Subcutaneous abdominal adipose tissue (tissue), 5 donors: ENCODE data around the gene PSMC6.
"Not testable (repeated sequence)": the region's sequence is repeated elsewhere in the genome, so short reads cannot be mapped to it uniquely, and the experiment has no call there.

Experiments used
- H3K27ac ChIP-seq: one replicate; pipeline ENCODE4 v1.7.0; 2013; ENCODE audit warnings: low read depth, mild to moderate bottlenecking, inconsistent platforms, low read length, moderate library complexity
- H3K27me3 ChIP-seq, 5 donors: one replicate each; pipeline ENCODE4 v1.7.0; 2013; ENCODE audit warnings: low read length in 5 of 5, inconsistent platforms in 1 of 5; ENCODE audit not compliant: control insufficient read depth in 5 of 5, insufficient read depth in 4 of 5
- H3K36me3 ChIP-seq, 5 donors: one replicate each; pipeline ENCODE4 v1.7.0; 2013; ENCODE audit warnings: low read length in 5 of 5; ENCODE audit not compliant: control insufficient read depth in 5 of 5, insufficient read depth in 5 of 5
- H3K4me1 ChIP-seq, 5 donors: one replicate each; pipeline ENCODE4 v1.7.0; 2013; ENCODE audit warnings: low read length in 5 of 5, mild to moderate bottlenecking in 3 of 5, moderate library complexity in 1 of 5; ENCODE audit not compliant: control insufficient read depth in 5 of 5, insufficient read depth in 5 of 5
- H3K4me3 ChIP-seq, 5 donors: one replicate each; pipeline ENCODE4 v1.7.0; 2013; ENCODE audit warnings: low read length in 5 of 5, low read depth in 1 of 5
- H3K9ac ChIP-seq, 5 donors: one replicate each; pipeline ENCODE4 v1.7.0; 2013; ENCODE audit warnings: low read length in 5 of 5, mild to moderate bottlenecking in 4 of 5, moderate library complexity in 3 of 5
- H3K9me3 ChIP-seq, 5 donors: one replicate each; pipeline ENCODE4 v1.7.0; 2013; ENCODE audit warnings: low read length in 5 of 5; ENCODE audit not compliant: control insufficient read depth in 5 of 5
- donor health status: healthy.
- donor health status: healthy.
- donor health status: healthy.
- donor health status: healthy.
- donor health status: healthy.

Gene PSMC6

DNA sequence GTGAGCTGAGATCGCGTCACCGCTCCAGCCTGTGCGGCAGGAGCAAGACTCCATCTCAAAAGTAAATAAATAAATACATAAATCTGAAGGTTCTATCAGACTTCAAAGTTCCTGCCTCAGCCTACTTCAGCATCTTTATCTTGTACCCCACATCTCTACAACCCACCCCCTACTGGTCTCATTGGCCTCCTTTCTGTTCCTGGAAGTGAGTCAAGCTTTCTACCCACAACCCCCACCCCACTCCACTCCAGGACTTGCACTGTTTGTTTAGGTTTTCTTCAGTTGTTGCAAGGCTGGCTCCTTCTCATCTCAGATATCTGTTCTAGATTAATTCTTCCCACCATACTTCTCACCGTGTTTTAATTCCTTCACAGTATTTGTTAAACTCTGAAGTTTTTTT is 714 bp upstream of the PSMC6 start:
- H3K4me3 ChIP-seq: peak overlapping the region; percentile 74 to 99 (median 96)
- peaks cover 4 to 23% (median 19%) of the 10 kb centered on the region in 5 donors for H3K4me1 ChIP-seq
- peak overlapping the region in 4 of 5 donors; percentile 82 to 96 (median 90) for H3K9ac ChIP-seq
- no peaks in the 10 kb centered on the region for H3K9me3 ChIP-seq
- H3K36me3 ChIP-seq: peaks cover 8 to 18% (median 16%) of the 10 kb centered on the region in 5 donors
- no peaks in the 10 kb centered on the region for H3K27me3 ChIP-seq
- H3K27ac ChIP-seq: peak overlapping the region; percentile 89

DNA sequence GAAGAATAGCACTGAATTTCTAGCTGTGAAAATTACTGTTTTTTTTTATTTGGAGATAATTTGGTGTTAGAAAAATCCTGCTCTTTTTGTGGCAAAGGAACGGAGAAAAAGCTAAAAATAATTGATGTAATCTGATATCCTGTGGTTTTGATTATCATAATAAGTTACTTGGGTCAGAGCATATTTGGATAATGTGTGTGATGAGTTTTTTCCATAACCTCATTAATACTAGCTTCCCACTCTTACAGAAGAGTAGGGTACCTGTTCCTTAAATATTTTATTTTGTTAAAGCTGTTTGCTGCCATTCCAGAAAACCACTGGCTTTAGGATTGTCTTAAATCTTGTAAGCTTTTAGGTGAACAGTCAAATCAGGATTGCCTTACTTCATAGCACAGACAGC is 4.7 kb downstream of the PSMC6 start:
- peaks cover 40 to 66% (median 48%) of the 10 kb centered on the region in 5 donors for H3K36me3 ChIP-seq
- no peak overlapping the region for H3K9ac ChIP-seq
- peaks cover 4 to 18% (median 14%) of the 10 kb centered on the region in 5 donors for H3K4me1 ChIP-seq
- H3K9me3 ChIP-seq: no peaks in the 10 kb centered on the region
- H3K27me3 ChIP-seq: no peaks in the 10 kb centered on the region
- no peak overlapping the region for H3K4me3 ChIP-seq
- no peak overlapping the region for H3K27ac ChIP-seq

DNA sequence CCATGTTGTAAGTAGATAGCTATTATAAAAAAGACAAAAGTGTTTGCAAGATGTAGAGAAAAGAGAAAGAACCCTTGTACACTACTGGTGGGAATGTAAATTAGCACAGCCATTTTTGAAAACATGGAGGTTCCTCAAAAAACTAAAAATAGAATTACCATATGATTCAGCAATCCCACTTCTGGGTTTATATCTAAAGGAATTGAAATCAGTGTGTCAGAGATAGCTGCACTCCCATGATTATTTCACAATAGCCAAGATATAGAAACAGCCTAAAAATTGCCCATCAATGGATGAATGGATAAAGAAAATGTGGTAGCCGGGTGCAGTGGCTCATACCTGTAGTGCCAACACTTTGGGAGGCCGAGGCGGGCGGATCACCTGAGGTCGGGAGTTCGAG is 9.2 kb downstream of the PSMC6 start:
- H3K27me3 ChIP-seq: no peaks in the 10 kb centered on the region
- peaks cover 49 to 86% (median 63%) of the 10 kb centered on the region in 5 donors for H3K36me3 ChIP-seq
- no peak overlapping the region for H3K9ac ChIP-seq
- no peak overlapping the region for H3K27ac ChIP-seq
- no peaks in the 10 kb centered on the region for H3K9me3 ChIP-seq
- H3K4me3 ChIP-seq: no peak overlapping the region
- H3K4me1 ChIP-seq: no peaks in the 10 kb centered on the region

DNA sequence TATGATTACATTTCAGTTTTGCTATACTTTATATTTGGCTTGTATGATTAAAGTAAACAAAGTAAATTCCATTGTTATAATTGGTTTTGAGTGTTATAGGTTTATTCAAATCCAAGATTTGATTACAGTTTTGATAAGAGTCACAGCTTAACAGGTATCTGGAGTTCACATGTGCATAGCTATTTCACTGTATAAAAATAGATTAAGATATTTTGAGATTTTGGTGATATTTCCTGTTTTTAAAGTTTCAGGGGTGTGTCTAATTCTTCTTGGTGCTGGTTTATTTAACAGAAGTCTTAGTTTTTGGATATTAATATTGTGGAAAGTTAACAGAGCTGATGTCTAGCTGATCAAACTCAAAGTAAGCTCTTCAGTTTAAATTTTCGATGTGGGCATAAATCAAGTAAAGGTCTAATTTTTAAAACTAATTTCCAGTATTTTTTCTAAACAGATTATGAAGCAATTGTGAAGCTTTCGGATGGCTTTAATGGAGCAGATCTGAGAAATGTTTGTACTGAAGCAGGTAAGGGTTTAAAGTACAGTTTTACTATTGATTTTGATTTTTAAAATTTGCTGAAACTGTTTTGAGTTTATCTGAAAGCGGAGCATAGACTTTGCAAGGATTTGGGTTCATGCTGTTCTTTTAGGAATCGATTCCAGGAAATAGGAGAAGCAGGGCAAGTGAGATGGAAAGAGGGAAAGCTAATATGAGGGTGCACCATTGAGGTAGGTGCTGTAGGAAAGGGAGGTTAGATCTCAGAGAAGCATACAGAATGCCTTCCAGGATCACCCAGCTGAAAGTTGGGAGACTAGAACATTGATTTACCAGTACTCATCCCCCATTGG is 16.7 kb downstream of the PSMC6 start:
- no peak overlapping the region for H3K4me3 ChIP-seq
- H3K9me3 ChIP-seq: no peaks in the 10 kb centered on the region
- peaks cover 47 to 86% (median 67%) of the 10 kb centered on the region in 5 donors for H3K36me3 ChIP-seq
- H3K27me3 ChIP-seq: no peaks in the 10 kb centered on the region
- H3K9ac ChIP-seq: no peak overlapping the region
- no peaks in the 10 kb centered on the region for H3K4me1 ChIP-seq
- no peak overlapping the region for H3K27ac ChIP-seq

DNA sequence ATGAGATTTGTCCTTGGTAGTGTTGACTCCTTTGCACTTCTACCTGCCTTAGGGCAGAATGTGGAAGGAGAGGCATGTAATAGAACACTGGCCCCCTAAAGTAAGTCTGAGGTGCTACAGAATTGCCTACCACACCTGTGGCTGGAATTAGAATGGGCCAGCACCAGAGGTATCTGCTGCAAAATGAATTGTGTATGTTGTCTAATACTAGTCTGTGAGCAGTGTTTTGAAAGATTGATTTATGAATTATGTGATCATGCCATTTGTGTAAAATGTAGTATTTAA is 17.3 kb downstream of the PSMC6 start:
- Histone ChIP-seq H3K9me3 (no peaks in the 10 kb centered on the region), H3K36me3 (peaks cover 42 to 80% (median 61%) of the 10 kb centered on the region in 5 donors), H3K27ac (no peak overlapping the region), H3K4me3 (no peak overlapping the region), H3K4me1 (no peaks in the 10 kb centered on the region), H3K9ac (no peak overlapping the region), H3K27me3 (no peaks in the 10 kb centered on the region)

DNA sequence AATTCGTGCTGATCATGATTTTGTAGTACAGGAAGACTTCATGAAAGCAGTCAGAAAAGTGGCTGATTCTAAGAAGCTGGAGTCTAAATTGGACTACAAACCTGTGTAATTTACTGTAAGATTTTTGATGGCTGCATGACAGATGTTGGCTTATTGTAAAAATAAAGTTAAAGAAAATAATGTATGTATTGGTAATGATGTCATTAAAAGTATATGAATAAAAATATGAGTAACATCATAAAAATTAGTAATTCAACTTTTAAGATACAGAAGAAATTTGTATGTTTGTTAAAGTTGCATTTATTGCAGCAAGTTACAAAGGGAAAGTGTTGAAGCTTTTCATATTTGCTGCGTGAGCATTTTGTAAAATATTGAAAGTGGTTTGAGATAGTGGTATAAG is 20.5 kb downstream of the PSMC6 start:
- H3K4me1 ChIP-seq: peaks cover 2 to 13% (median 13%) of the 10 kb centered on the region in 5 donors
- not testable (repeated sequence) for H3K4me3 ChIP-seq, H3K27ac ChIP-seq, H3K9ac ChIP-seq, H3K9me3 ChIP-seq, H3K27me3 ChIP-seq
- H3K36me3 ChIP-seq: peaks cover 26 to 50% (median 38%) of the 10 kb centered on the region in 5 donors

DNA sequence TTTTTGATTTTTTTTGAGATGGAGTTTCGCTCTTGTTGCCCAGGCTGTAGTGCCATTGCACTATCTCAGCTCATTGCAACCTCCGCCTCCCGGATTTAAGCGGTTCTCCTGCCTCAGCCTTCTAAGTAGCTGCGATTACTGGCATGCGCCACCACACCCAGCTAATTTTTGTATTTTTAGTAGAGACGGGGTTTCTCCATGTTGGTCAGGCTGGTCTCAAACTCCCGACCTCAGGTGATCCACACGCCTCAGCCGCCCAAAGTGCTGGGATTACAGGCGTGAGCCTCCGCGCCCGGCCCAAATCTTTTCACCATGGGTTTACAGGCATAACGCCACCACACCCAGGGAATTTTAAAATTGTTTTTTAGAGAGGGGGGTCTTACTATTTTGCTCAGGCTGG is 22.0 kb downstream of the PSMC6 start:
- H3K9ac ChIP-seq, H3K27me3 ChIP-seq, H3K27ac ChIP-seq, H3K9me3 ChIP-seq, H3K4me3 ChIP-seq: not testable (repeated sequence)
- Histone ChIP-seq H3K4me1 (peaks cover 2 to 13% (median 13%) of the 10 kb centered on the region in 5 donors), H3K36me3 (peaks cover 14 to 45% (median 27%) of the 10 kb centered on the region in 5 donors)

DNA sequence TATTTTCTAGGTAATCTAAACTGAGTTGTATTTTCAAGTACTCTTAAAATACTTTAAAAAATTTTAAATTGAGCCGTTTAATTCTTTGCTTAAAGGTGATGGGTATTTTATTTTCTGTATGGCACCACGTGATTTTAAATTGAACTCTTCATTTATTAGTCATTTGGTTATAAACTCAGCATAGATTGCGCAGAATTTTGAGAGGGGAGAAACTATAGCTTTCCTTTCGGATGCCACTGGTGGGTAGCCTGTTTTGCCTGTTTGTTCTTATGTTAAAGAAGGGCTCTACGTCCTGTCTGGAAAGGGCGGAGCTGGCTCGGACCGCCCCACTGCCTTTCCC is 22.6 kb downstream of the PSMC6 start:
- Histone ChIP-seq H3K9me3 (no peaks in the 10 kb centered on the region), H3K36me3 (peaks cover 9 to 41% (median 22%) of the 10 kb centered on the region in 5 donors), H3K4me3 (peak overlapping the region; percentile 38 to 57 (median 50)), H3K27me3 (no peaks in the 10 kb centered on the region), H3K27ac (peak overlapping the region; percentile 44), H3K4me1 (peaks cover 2 to 13% (median 13%) of the 10 kb centered on the region in 5 donors), H3K9ac (peak overlapping the region in 2 of 5 donors; percentile 48 to 66)

DNA sequence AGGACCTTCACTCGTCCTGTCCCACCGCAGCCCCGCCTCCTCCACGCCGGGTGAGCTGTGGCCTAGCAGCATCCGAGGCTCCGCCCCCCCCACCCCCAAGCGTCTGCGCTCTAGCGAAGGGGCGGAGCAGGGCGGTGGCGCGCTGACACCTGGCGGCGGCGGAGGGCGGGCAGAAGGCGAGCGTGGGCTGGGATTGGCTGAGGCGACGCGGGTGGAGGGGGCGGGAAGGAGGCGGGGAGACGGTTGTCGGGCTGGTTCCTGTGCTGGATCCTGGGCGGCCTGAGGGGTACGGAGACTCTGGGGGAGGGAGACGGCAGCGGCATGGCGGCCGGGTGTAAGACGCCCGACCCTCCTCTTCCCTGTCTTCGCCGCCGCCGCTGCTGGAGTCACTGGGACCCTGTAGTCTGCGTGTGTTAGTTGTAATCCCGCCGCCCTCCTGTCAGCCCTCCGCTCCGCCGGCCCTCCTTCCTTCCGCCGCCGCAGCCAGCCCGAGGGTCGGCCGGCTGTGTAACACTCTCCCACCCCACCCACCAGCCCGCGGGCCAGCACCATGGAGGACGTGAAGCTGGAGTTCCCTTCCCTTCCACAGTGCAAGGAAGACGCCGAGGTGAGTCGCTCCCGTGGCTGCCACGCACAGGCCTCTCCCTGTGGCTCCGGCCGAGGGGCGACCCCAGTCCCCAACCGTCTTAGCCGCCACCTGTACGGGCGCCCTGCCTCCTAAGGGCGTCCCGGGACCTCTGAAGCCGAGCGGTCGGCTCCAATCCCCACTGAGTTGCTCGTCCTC is 23.1 kb downstream of the PSMC6 start, which contains the start of gene STYX:
TSS of gene STYX (plus strand) at position 242 of the 784 bp plus-strand sequence. CDS start at position 551, 309 bp downstream.
- H3K4me1 ChIP-seq: peaks cover 2 to 13% (median 13%) of the 10 kb centered on the region in 5 donors
- H3K4me3 ChIP-seq: peak within 1 kb of the TSS; percentile 79 to 98 (median 92)
- H3K27ac ChIP-seq: peak within 1 kb of the TSS; percentile 76
- H3K9me3 ChIP-seq: no peaks in the 10 kb centered on the region
- no peaks in the 10 kb centered on the region for H3K27me3 ChIP-seq
- peak within 1 kb of the TSS; percentile 52 to 97 (median 92) for H3K9ac ChIP-seq
- H3K36me3 ChIP-seq: peaks cover 5 to 35% (median 17%) of the 10 kb centered on the region in 5 donors

DNA sequence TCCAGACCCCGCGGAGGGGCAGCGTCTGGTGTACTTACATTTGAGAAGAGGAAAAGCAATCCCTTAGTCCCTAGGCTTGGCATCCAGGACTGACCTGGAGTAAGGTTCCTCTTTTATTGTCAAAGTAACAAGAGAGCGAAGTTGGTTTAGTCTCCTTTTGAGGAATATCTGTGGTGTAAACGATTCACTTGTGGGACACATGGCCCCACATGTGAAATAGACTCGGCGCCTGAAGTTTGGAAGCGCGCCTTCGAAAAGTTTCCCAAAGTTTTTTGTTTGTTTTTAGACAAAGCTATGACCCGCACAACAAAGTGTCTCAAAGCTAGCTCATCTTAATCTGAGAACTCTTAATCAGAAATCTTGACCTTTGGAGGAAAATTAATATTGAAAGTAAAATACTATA is 23.7 kb downstream of the PSMC6 start:
- H3K27me3 ChIP-seq: no peaks in the 10 kb centered on the region
- peak overlapping the region; percentile 79 to 98 (median 92) for H3K4me3 ChIP-seq
- H3K9ac ChIP-seq: peak overlapping the region; percentile 52 to 97 (median 92)
- H3K27ac ChIP-seq: peak overlapping the region; percentile 76
- H3K36me3 ChIP-seq: peaks cover 2 to 29% (median 15%) of the 10 kb centered on the region in 5 donors
- H3K9me3 ChIP-seq: no peaks in the 10 kb centered on the region
- peaks cover 2 to 13% (median 13%) of the 10 kb centered on the region in 5 donors for H3K4me1 ChIP-seq
